ENCODE results near the gene MRPL49.

The MRPL49 gene

GRCh38 chr11:65150509-65151299, 28.6 kb downstream of the MRPL49 start:
- Histone ChIP-seq H3K9ac (ENCODE audit: low read depth, low read length) (no peak overlapping the region), H3K9me3 (ENCODE audit: control insufficient read depth, insufficient read depth, low read length) (no peaks in the 10 kb centered on the region), H3K36me3 (ENCODE audit: control insufficient read depth, insufficient read depth, low read length) (no peaks in the 10 kb centered on the region), H3K4me1 (ENCODE audit: control insufficient read depth, insufficient read depth, low read length) (no peaks in the 10 kb centered on the region), H3K27me3 (ENCODE audit: control insufficient read depth, insufficient read depth, low read length) (no peaks in the 10 kb centered on the region), H3K4me3 (ENCODE audit: low read depth, low read length) (no peak overlapping the region)

GRCh38 chr11:65151331-65151899, 29.3 kb downstream of the MRPL49 start:
- Histone ChIP-seq H3K36me3 (ENCODE audit: control insufficient read depth, insufficient read depth, low read length) (no peaks in the 10 kb centered on the region), H3K4me1 (ENCODE audit: control insufficient read depth, insufficient read depth, low read length) (no peaks in the 10 kb centered on the region), H3K9me3 (ENCODE audit: control insufficient read depth, insufficient read depth, low read length) (no peaks in the 10 kb centered on the region), H3K4me3 (ENCODE audit: low read depth, low read length) (no peak overlapping the region), H3K9ac (ENCODE audit: low read depth, low read length) (no peak overlapping the region), H3K27me3 (ENCODE audit: control insufficient read depth, insufficient read depth, low read length) (no peaks in the 10 kb centered on the region)

DNA sequence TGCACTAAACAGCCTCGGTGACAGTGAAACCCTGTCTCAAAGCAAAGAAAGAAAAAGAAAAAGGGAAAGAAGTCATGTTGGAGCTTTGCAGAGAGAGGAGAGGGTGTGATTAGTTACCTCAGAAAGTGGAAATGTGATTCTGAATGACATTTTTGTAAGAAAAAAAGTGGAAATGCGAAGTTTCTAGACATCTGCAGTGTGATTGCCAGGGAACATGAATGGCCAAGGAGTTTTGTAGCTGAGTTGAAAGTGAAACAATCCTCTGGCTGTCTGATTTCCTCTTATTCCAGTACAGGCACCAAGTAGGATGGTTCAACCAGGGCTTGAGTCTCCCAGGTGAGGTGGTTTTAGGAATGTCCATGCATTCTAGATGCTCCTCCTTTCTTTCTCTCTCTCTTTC, 30.0 kb downstream of the MRPL49 start:
- no peaks in the 10 kb centered on the region for H3K27me3 ChIP-seq (ENCODE audit: control insufficient read depth, insufficient read depth, low read length)
- no peaks in the 10 kb centered on the region for H3K4me1 ChIP-seq (ENCODE audit: control insufficient read depth, insufficient read depth, low read length)
- H3K9ac ChIP-seq (ENCODE audit: low read depth, low read length) = no peak overlapping the region
- H3K4me3 ChIP-seq (ENCODE audit: low read depth, low read length) = no peak overlapping the region
- no peaks in the 10 kb centered on the region for H3K36me3 ChIP-seq (ENCODE audit: control insufficient read depth, insufficient read depth, low read length)
- H3K9me3 ChIP-seq (ENCODE audit: control insufficient read depth, insufficient read depth, low read length) = no peaks in the 10 kb centered on the region

- Histone ChIP-seq H3K27me3 (ENCODE audit: control insufficient read depth, insufficient read depth, low read length) (no peaks in the 10 kb centered on the region), H3K9me3 (ENCODE audit: control insufficient read depth, insufficient read depth, low read length) (no peaks in the 10 kb centered on the region), H3K9ac (ENCODE audit: low read depth, low read length) (no peak overlapping the region), H3K36me3 (ENCODE audit: control insufficient read depth, insufficient read depth, low read length) (no peaks in the 10 kb centered on the region), H3K4me3 (ENCODE audit: low read depth, low read length) (no peak overlapping the region), H3K4me1 (ENCODE audit: control insufficient read depth, insufficient read depth, low read length) (no peaks in the 10 kb centered on the region)
These were observed 34.1 kb downstream of the MRPL49 start for GRCh38 chr11:65156256-65156655.

DNA sequence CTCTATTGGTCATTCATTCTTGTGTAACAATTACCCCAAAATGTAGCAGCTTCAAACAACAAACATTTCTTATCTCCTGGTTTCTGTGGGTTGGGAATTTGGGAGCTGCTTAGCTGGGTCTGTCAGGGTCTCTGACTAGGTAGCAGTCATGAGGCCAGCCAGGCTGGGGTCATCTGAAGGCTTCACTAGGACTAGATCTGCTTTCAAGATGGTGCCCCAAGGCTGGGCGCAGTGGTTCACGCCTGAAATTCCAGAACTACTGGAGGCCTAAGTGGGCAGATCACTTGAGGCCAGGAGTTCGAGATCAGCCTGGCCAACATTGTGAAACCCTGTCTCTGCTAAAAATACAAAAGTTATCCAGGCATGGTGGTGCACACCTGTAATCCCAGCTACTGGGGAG, 34.8 kb downstream of the MRPL49 start:
- Histone ChIP-seq H3K36me3 (ENCODE audit: control insufficient read depth, insufficient read depth, low read length) (no peaks in the 10 kb centered on the region), H3K9ac (ENCODE audit: low read depth, low read length) (no peak overlapping the region), H3K4me3 (ENCODE audit: low read depth, low read length) (no peak overlapping the region), H3K9me3 (ENCODE audit: control insufficient read depth, insufficient read depth, low read length) (no peaks in the 10 kb centered on the region), H3K27me3 (ENCODE audit: control insufficient read depth, insufficient read depth, low read length) (no peaks in the 10 kb centered on the region), H3K4me1 (ENCODE audit: control insufficient read depth, insufficient read depth, low read length) (no peaks in the 10 kb centered on the region)

- Histone ChIP-seq H3K36me3 (ENCODE audit: control insufficient read depth, insufficient read depth, low read length) (no peaks in the 10 kb centered on the region), H3K4me1 (ENCODE audit: control insufficient read depth, insufficient read depth, low read length) (no peaks in the 10 kb centered on the region), H3K4me3 (ENCODE audit: low read depth, low read length) (no peak overlapping the region), H3K27me3 (ENCODE audit: control insufficient read depth, insufficient read depth, low read length) (no peaks in the 10 kb centered on the region), H3K9me3 (ENCODE audit: control insufficient read depth, insufficient read depth, low read length) (no peaks in the 10 kb centered on the region), H3K9ac (ENCODE audit: low read depth, low read length) (no peak overlapping the region)
These were observed 35.2 kb downstream of the MRPL49 start for GRCh38 chr11:65157336-65157735.

- no peaks in the 10 kb centered on the region for H3K36me3 ChIP-seq (ENCODE audit: control insufficient read depth, insufficient read depth, low read length)
- no peaks in the 10 kb centered on the region for H3K9me3 ChIP-seq (ENCODE audit: control insufficient read depth, insufficient read depth, low read length)
- H3K9ac ChIP-seq (ENCODE audit: low read depth, low read length) = no peak overlapping the region
- no peaks in the 10 kb centered on the region for H3K27me3 ChIP-seq (ENCODE audit: control insufficient read depth, insufficient read depth, low read length)
- no peak overlapping the region for H3K4me3 ChIP-seq (ENCODE audit: low read depth, low read length)
- H3K4me1 ChIP-seq (ENCODE audit: control insufficient read depth, insufficient read depth, low read length) = no peaks in the 10 kb centered on the region
These were observed 36.9 kb downstream of the MRPL49 start for GRCh38 chr11:65159012-65159411.

DNA sequence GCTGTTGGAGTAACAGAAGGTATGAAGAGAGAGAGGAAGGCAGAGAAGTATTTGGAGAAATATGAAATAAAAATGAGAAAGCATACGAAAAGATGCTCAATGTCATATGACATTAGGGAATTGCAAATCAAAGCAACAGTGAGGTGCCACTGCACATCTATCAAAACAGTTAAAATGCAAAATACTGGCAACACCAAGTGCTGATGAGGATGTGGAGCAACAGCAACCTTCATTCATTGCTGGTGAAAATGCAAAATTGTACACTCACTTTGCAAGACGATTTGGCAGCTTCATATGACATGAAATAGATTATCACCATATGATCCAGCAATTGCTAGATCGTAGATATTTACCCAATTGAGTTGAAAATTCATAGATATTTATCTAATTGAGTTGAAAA, 38.5 kb downstream of the MRPL49 start:
- H3K36me3 ChIP-seq (ENCODE audit: control insufficient read depth, insufficient read depth, low read length) = no peaks in the 10 kb centered on the region
- H3K4me1 ChIP-seq (ENCODE audit: control insufficient read depth, insufficient read depth, low read length) = peaks cover 2% of the 10 kb centered on the region
- no peaks in the 10 kb centered on the region for H3K27me3 ChIP-seq (ENCODE audit: control insufficient read depth, insufficient read depth, low read length)
- H3K4me3 ChIP-seq (ENCODE audit: low read depth, low read length) = no peak overlapping the region
- no peak overlapping the region for H3K9ac ChIP-seq (ENCODE audit: low read depth, low read length)
- H3K9me3 ChIP-seq (ENCODE audit: control insufficient read depth, insufficient read depth, low read length) = no peaks in the 10 kb centered on the region

DNA sequence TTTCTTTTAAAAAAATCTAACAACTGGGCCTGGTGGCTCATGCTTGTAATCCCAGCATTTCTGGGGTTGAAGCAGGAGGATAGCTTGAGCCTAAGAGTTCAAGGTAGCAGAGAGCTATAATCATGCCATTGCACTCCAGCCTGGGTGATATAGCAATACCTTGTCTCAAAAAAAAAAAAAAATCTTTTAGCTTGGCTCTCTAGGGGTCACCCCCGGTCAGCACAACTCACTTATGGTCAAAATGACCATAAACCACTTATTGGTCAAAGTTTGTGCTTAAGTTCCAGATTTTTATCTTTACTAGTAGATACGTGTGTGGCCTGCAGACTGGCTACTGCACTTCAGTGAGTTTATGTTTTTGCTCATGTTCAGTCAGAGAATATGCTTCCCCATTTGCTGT, 41.6 kb downstream of the MRPL49 start:
- Histone ChIP-seq H3K4me3 (ENCODE audit: low read depth, low read length) (no peak overlapping the region), H3K27me3 (ENCODE audit: control insufficient read depth, insufficient read depth, low read length) (no peaks in the 10 kb centered on the region), H3K9me3 (ENCODE audit: control insufficient read depth, insufficient read depth, low read length) (no peaks in the 10 kb centered on the region), H3K36me3 (ENCODE audit: control insufficient read depth, insufficient read depth, low read length) (no peaks in the 10 kb centered on the region), H3K4me1 (ENCODE audit: control insufficient read depth, insufficient read depth, low read length) (peaks cover 2% of the 10 kb centered on the region), H3K9ac (ENCODE audit: low read depth, low read length) (no peak overlapping the region)

GRCh38 chr11:65165410-65166317, 43.5 kb downstream of the MRPL49 start:
- peak overlapping the region; percentile 47 for H3K9ac ChIP-seq (ENCODE audit: low read depth, low read length)
- H3K36me3 ChIP-seq (ENCODE audit: control insufficient read depth, insufficient read depth, low read length) = no peaks in the 10 kb centered on the region
- H3K9me3 ChIP-seq (ENCODE audit: control insufficient read depth, insufficient read depth, low read length) = no peaks in the 10 kb centered on the region
- H3K27me3 ChIP-seq (ENCODE audit: control insufficient read depth, insufficient read depth, low read length) = no peaks in the 10 kb centered on the region
- H3K4me3 ChIP-seq (ENCODE audit: low read depth, low read length) = no peak overlapping the region
- peaks cover 7% of the 10 kb centered on the region for H3K4me1 ChIP-seq (ENCODE audit: control insufficient read depth, insufficient read depth, low read length)

- peaks cover 7% of the 10 kb centered on the region for H3K4me1 ChIP-seq (ENCODE audit: control insufficient read depth, insufficient read depth, low read length)
- no peaks in the 10 kb centered on the region for H3K27me3 ChIP-seq (ENCODE audit: control insufficient read depth, insufficient read depth, low read length)
- H3K9me3 ChIP-seq (ENCODE audit: control insufficient read depth, insufficient read depth, low read length) = no peaks in the 10 kb centered on the region
- H3K36me3 ChIP-seq (ENCODE audit: control insufficient read depth, insufficient read depth, low read length) = no peaks in the 10 kb centered on the region
- no peak overlapping the region for H3K4me3 ChIP-seq (ENCODE audit: low read depth, low read length)
- no peak overlapping the region for H3K9ac ChIP-seq (ENCODE audit: low read depth, low read length)
These were observed 44.8 kb downstream of the MRPL49 start for GRCh38 chr11:65166893-65167292.
